Measurements from ENCODE around the gene CACHD1.
"Not testable (repeated sequence)": the region's sequence is repeated elsewhere in the genome, so short reads cannot be mapped to it uniquely, and the experiment has no call there.

Gene CACHD1

DNA sequence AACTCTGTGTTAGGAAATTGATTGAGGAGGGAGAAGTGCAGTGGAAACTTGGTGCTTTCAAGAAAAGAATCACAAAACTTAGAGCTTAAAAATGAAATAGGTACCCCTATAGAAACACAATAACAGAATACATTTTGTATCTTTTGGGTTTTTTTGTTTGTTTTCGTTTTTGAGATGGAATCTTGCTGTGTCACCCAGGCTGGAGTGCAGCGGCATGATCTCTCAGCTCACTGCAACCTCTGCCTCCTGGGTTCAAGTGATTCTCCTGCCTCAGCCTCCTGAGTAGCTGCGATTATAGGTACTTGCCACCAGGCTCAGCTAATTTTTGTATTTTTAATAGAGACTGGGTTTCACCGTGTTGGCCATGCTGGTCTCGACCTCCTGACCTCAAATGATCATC lies 223.5 kb downstream of the CACHD1 start:
- H3K4me3 ChIP-seq (ENCODE audit: low read depth, low read length) = no peak overlapping the region
- no peak for DNase-seq (ENCODE audit: low read depth)
- TF ChIP-seq, protein P1, sequence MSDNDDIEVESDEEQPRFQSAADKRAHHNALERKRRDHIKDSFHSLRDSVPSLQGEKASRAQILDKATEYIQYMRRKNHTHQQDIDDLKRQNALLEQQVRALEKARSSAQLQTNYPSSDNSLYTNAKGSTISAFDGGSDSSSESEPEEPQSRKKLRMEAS (IDR thresholded peaks at IDR 0.05; ENCODE audit: low read depth, low read length) = no peak
- no peak for TF ChIP-seq POLR2A (IDR thresholded peaks at IDR 0.05; ENCODE audit: extremely low read depth, insufficient read length)
- no peak for TF ChIP-seq MYC (IDR thresholded peaks at IDR 0.05; ENCODE audit: low read depth, low read length)
- TF ChIP-seq, protein P2, sequence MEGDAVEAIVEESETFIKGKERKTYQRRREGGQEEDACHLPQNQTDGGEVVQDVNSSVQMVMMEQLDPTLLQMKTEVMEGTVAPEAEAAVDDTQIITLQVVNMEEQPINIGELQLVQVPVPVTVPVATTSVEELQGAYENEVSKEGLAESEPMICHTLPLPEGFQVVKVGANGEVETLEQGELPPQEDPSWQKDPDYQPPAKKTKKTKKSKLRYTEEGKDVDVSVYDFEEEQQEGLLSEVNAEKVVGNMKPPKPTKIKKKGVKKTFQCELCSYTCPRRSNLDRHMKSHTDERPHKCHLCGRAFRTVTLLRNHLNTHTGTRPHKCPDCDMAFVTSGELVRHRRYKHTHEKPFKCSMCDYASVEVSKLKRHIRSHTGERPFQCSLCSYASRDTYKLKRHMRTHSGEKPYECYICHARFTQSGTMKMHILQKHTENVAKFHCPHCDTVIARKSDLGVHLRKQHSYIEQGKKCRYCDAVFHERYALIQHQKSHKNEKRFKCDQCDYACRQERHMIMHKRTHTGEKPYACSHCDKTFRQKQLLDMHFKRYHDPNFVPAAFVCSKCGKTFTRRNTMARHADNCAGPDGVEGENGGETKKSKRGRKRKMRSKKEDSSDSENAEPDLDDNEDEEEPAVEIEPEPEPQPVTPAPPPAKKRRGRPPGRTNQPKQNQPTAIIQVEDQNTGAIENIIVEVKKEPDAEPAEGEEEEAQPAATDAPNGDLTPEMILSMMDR (IDR thresholded peaks at IDR 0.05; ENCODE audit: low read depth, low read length) = no peak

DNA sequence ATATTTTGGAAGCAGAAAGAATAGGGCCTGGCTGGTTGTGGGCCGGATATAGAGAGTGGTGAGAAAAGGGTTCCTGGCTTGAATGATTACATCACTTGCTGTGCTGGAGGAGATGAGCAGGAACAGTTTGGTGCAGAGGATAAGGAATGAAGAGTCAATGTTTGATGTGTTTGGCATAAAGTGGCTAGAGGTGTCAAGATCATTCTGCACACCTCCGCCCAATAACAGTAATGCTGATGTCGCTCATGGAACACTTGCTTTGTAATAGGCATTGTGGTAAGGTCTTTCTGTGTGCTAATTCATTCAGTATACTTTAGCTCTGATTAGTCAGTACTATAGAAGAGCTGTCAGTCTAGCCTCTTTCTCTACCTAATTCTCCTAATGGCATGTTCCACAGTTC lies 226.9 kb downstream of the CACHD1 start:
- DNase-seq (ENCODE audit: low read depth) = no peak
- TF ChIP-seq, protein P1 (IDR thresholded peaks at IDR 0.05; ENCODE audit: low read depth, low read length) = no peak
- TF ChIP-seq MYC (IDR thresholded peaks at IDR 0.05; ENCODE audit: low read depth, low read length) (no peak), POLR2A (IDR thresholded peaks at IDR 0.05; ENCODE audit: extremely low read depth, insufficient read length) (no peak)
- TF ChIP-seq, protein P2 (IDR thresholded peaks at IDR 0.05; ENCODE audit: low read depth, low read length) = no peak
- H3K4me3 ChIP-seq (ENCODE audit: low read depth, low read length) = no peak overlapping the region

DNA sequence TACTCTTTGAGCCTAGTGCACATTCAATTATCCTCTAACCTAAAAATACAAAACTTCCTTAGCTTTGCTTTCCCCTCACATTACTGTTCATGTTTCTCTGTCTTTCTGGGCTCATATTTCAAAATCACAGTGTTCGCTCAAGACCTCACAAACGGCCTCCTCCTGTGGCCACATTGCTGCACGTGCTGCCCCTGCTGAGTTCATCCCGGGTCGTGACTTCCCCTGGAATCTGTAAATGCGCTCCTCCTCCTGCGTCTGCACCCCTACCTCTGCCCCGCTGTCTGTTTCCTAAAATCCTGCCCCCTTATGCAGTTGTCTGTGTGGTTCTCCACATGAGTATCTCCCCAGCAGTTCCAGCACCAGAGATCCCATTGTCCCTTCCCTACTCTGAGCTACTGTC lies 229.4 kb downstream of the CACHD1 start:
- TF ChIP-seq MYC (IDR thresholded peaks at IDR 0.05; ENCODE audit: low read depth, low read length) (no peak), POLR2A (IDR thresholded peaks at IDR 0.05; ENCODE audit: extremely low read depth, insufficient read length) (no peak)
- TF ChIP-seq, protein P2 (IDR thresholded peaks at IDR 0.05; ENCODE audit: low read depth, low read length) = no peak
- TF ChIP-seq, protein P1 (IDR thresholded peaks at IDR 0.05; ENCODE audit: low read depth, low read length) = no peak
- DNase-seq (ENCODE audit: low read depth) = no peak
- H3K4me3 ChIP-seq (ENCODE audit: low read depth, low read length) = no peak overlapping the region

DNA sequence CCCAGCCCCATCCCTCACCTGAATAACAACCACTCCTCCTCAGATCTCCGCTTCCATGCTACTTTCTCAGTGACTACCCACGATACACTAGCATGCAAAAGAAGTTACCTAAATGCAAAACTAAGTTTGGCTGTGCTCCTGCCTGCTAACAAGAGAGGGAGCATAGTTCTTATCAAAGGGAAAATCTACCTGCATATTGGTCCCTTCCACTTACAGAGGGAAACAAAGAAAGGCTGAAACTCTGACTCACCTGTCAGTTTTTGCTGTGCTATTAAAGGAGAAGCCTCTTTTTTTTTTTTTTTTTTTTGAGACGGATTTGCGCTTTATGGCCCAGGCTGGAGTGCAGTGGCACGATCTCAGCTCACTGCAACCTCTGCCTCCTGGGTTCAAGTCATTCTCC lies 231.1 kb downstream of the CACHD1 start:
- TF ChIP-seq, protein P1 (IDR thresholded peaks at IDR 0.05; ENCODE audit: low read depth, low read length) = no peak
- TF ChIP-seq, protein P2 (IDR thresholded peaks at IDR 0.05; ENCODE audit: low read depth, low read length) = no peak
- H3K4me3 ChIP-seq (ENCODE audit: low read depth, low read length) = no peak overlapping the region
- DNase-seq (ENCODE audit: low read depth) = no peak

DNA sequence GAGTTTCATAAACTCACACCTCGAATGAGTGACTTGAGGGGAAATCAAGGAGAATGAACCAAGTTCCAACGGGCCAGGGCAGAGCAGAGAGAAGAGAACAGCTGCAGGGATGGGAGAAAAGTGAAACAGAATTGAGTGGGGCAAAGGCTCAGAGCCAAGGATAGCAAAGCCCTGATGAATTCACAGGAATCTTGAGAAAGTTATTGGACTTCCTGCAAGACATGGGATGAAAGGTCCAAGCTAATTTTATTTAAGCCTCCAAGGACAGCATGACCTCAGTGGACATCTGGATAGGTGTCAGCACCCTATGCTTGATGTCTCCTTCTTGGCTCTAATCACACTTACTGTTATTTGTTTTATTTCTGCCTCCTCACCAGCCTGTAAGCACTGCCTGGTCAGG lies 232.0 kb downstream of the CACHD1 start:
- no peak overlapping the region for H3K4me3 ChIP-seq (ENCODE audit: low read depth, low read length)
- no peak for DNase-seq (ENCODE audit: low read depth)
- TF ChIP-seq POLR2A (IDR thresholded peaks at IDR 0.05; ENCODE audit: extremely low read depth, insufficient read length) (no peak), MYC (IDR thresholded peaks at IDR 0.05; ENCODE audit: low read depth, low read length) (no peak)
- TF ChIP-seq, protein P2 (IDR thresholded peaks at IDR 0.05; ENCODE audit: low read depth, low read length) = no peak
- TF ChIP-seq, protein P1 (IDR thresholded peaks at IDR 0.05; ENCODE audit: low read depth, low read length) = no peak

DNA sequence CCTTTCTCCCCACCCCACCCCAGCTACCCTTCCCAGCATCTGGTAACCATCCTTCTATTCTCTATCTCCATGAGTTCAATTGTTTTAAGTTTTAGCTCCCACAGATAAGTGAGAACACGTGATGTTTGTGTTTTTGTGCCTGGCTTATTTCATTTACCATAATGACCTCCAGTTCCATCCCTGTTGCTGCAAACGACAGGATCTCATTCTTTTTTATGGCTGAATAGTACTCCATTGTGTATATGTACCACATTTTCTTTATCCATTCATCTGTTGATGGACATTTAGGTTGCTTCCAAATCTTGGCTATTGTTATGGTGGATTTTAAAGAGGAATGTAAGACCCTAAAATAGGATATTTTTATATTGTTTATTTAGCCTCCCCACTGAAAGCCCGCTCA lies 232.7 kb downstream of the CACHD1 start:
- DNase-seq (ENCODE audit: low read depth); H3K4me3 ChIP-seq (ENCODE audit: low read depth, low read length): not testable (repeated sequence)

Measured in NB4 (cell line).